ENCODE data around the gene CDC42BPA. TPM values are rescaled to one million over a fixed set of nuclear protein-coding genes. Genes with fewer than 3 reads are reported as not detected.

Gene CDC42BPA
- total RNA-seq, 1 experiment from 2014 or later: 25.2 TPM

DNA sequence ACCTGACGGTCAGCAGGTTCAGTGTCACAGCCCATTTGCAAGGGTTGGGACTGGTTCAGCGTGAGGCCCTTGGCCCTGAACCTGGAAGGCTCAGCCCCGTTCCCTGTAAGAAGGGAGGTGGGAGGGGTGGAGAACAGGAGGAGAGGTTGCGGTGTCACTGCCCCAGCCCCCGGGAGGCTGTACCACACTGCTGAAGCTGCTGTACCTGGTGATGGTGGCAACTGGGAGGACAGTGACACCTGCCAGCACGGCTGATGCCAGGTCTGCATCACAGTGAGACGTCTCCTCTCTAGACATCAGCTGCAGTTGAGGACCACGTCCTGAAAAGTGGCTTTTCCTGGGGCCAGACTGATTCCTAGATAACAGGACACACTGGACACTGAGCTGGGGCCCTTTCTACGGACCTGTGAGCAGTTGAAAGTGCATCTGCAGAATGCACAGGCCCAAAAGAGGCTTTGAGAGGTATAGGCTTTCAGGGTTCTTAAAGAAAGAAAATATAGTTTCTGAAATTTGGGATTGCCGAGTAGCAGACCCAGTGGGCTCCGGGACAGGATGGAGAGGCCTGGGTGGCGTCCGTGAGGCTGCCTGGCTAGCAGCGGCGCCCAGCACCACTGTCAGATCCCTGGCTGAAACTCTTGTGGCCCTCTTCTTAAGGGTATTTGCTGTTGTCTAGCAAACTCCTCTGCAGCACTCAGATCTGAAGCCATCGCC, 330.5 kb downstream of the CDC42BPA start:
- POLR2A ChIA-PET: no interaction called here
- TF ChIP-seq, protein P1, sequence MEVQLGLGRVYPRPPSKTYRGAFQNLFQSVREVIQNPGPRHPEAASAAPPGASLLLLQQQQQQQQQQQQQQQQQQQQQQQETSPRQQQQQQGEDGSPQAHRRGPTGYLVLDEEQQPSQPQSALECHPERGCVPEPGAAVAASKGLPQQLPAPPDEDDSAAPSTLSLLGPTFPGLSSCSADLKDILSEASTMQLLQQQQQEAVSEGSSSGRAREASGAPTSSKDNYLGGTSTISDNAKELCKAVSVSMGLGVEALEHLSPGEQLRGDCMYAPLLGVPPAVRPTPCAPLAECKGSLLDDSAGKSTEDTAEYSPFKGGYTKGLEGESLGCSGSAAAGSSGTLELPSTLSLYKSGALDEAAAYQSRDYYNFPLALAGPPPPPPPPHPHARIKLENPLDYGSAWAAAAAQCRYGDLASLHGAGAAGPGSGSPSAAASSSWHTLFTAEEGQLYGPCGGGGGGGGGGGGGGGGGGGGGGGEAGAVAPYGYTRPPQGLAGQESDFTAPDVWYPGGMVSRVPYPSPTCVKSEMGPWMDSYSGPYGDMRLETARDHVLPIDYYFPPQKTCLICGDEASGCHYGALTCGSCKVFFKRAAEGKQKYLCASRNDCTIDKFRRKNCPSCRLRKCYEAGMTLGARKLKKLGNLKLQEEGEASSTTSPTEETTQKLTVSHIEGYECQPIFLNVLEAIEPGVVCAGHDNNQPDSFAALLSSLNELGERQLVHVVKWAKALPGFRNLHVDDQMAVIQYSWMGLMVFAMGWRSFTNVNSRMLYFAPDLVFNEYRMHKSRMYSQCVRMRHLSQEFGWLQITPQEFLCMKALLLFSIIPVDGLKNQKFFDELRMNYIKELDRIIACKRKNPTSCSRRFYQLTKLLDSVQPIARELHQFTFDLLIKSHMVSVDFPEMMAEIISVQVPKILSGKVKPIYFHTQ (CRISPR knock-in tag; IDR thresholded peaks at IDR 0.05): no peak
- TF ChIP-seq TCF7 (CRISPR knock-in tag; IDR thresholded peaks at IDR 0.05; ENCODE audit: low read depth) (no peak), ZNF317 (CRISPR knock-in tag; IDR thresholded peaks at IDR 0.05; ENCODE audit: borderline replicate concordance, low read depth) (no peak), EMX1 (CRISPR knock-in tag; IDR thresholded peaks at IDR 0.05) (no peak), NFATC4 (CRISPR knock-in tag; IDR thresholded peaks at IDR 0.05) (no peak), TEAD4 (CRISPR knock-in tag; IDR thresholded peaks at IDR 0.05) (no peak), SOX15 (CRISPR knock-in tag; IDR thresholded peaks at IDR 0.05) (no peak), MXD4 (CRISPR knock-in tag; IDR thresholded peaks at IDR 0.05; ENCODE audit: borderline replicate concordance) (no peak), ZNF121 (CRISPR knock-in tag; IDR thresholded peaks at IDR 0.05) (no peak), TP53 (CRISPR knock-in tag; IDR thresholded peaks at IDR 0.05) (no peak), ELF4 (CRISPR knock-in tag; IDR thresholded peaks at IDR 0.05; ENCODE audit: low read depth) (no peak)
- TF ChIP-seq, protein P2, sequence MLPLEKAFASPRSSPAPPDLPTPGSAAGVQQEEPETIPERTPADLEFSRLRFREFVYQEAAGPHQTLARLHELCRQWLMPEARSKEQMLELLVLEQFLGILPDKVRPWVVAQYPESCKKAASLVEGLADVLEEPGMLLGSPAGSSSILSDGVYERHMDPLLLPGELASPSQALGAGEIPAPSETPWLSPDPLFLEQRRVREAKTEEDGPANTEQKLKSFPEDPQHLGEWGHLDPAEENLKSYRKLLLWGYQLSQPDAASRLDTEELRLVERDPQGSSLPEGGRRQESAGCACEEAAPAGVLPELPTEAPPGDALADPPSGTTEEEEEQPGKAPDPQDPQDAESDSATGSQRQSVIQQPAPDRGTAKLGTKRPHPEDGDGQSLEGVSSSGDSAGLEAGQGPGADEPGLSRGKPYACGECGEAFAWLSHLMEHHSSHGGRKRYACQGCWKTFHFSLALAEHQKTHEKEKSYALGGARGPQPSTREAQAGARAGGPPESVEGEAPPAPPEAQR (CRISPR knock-in tag; IDR thresholded peaks at IDR 0.05): no peak
- TF ChIP-seq, protein P3, sequence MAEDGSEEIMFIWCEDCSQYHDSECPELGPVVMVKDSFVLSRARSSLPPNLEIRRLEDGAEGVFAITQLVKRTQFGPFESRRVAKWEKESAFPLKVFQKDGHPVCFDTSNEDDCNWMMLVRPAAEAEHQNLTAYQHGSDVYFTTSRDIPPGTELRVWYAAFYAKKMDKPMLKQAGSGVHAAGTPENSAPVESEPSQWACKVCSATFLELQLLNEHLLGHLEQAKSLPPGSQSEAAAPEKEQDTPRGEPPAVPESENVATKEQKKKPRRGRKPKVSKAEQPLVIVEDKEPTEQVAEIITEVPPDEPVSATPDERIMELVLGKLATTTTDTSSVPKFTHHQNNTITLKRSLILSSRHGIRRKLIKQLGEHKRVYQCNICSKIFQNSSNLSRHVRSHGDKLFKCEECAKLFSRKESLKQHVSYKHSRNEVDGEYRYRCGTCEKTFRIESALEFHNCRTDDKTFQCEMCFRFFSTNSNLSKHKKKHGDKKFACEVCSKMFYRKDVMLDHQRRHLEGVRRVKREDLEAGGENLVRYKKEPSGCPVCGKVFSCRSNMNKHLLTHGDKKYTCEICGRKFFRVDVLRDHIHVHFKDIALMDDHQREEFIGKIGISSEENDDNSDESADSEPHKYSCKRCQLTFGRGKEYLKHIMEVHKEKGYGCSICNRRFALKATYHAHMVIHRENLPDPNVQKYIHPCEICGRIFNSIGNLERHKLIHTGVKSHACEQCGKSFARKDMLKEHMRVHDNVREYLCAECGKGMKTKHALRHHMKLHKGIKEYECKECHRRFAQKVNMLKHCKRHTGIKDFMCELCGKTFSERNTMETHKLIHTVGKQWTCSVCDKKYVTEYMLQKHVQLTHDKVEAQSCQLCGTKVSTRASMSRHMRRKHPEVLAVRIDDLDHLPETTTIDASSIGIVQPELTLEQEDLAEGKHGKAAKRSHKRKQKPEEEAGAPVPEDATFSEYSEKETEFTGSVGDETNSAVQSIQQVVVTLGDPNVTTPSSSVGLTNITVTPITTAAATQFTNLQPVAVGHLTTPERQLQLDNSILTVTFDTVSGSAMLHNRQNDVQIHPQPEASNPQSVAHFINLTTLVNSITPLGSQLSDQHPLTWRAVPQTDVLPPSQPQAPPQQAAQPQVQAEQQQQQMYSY (CRISPR knock-in tag; IDR thresholded peaks at IDR 0.05): no peak
- TF ChIP-seq, protein P4, sequence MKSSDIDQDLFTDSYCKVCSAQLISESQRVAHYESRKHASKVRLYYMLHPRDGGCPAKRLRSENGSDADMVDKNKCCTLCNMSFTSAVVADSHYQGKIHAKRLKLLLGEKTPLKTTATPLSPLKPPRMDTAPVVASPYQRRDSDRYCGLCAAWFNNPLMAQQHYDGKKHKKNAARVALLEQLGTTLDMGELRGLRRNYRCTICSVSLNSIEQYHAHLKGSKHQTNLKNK (CRISPR knock-in tag; IDR thresholded peaks at IDR 0.05): no peak
- TF ChIP-seq, protein P5, sequence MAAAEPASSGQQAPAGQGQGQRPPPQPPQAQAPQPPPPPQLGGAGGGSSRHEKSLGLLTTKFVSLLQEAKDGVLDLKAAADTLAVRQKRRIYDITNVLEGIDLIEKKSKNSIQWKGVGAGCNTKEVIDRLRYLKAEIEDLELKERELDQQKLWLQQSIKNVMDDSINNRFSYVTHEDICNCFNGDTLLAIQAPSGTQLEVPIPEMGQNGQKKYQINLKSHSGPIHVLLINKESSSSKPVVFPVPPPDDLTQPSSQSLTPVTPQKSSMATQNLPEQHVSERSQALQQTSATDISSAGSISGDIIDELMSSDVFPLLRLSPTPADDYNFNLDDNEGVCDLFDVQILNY (CRISPR knock-in tag; IDR thresholded peaks at IDR 0.05): no peak
- TF ChIP-seq, protein P6, sequence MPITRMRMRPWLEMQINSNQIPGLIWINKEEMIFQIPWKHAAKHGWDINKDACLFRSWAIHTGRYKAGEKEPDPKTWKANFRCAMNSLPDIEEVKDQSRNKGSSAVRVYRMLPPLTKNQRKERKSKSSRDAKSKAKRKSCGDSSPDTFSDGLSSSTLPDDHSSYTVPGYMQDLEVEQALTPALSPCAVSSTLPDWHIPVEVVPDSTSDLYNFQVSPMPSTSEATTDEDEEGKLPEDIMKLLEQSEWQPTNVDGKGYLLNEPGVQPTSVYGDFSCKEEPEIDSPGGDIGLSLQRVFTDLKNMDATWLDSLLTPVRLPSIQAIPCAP (CRISPR knock-in tag; IDR thresholded peaks at IDR 0.05): no peak
- TF ChIP-seq, protein P7, sequence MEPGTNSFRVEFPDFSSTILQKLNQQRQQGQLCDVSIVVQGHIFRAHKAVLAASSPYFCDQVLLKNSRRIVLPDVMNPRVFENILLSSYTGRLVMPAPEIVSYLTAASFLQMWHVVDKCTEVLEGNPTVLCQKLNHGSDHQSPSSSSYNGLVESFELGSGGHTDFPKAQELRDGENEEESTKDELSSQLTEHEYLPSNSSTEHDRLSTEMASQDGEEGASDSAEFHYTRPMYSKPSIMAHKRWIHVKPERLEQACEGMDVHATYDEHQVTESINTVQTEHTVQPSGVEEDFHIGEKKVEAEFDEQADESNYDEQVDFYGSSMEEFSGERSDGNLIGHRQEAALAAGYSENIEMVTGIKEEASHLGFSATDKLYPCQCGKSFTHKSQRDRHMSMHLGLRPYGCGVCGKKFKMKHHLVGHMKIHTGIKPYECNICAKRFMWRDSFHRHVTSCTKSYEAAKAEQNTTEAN (CRISPR knock-in tag; IDR thresholded peaks at IDR 0.05): no peak
- TF ChIP-seq, protein P8, sequence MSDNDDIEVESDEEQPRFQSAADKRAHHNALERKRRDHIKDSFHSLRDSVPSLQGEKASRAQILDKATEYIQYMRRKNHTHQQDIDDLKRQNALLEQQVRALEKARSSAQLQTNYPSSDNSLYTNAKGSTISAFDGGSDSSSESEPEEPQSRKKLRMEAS (CRISPR knock-in tag; IDR thresholded peaks at IDR 0.05): no peak
- ATAC-seq (no peak), DNase-seq (ENCODE audit: low spot score) (no peak)
- CTCF ChIA-PET: no interaction called here
- Mint-ChIP-seq H3K9me3 (no peaks in the 10 kb centered on the region), H3K27ac (peak overlapping the region; percentile 87), H3K36me3 (peaks cover 17% of the 10 kb centered on the region), H3K4me3 (no peak overlapping the region), H3K27me3 (ENCODE audit: low read depth) (no peaks in the 10 kb centered on the region), H3K4me1 (peaks cover 12% of the 10 kb centered on the region)
